GM23338 (cell line): ENCODE results near the gene TOR3A. TPM values are rescaled to one million over a fixed set of nuclear protein-coding genes. Genes with fewer than 3 reads are reported as not detected.

ENCODE experiments used
- ATAC-seq: fragments of 200-7000 bp; cut with Tn5 transposase; 3 replicates; pipeline ENCODE4 v1.9.1; 2020
- DNase-seq: peaks from one replicate; pipeline ENCODE4 v3.0.0-alpha.2; 2015; ENCODE audit warnings: low spot score
- H2AFZ ChIP-seq: fragments of 200-600 bp; sonication (generic); 2 replicates; pipeline ENCODE4 v1.8.0; 2016; ENCODE audit warnings: antibody characterized with exemption, mild to moderate bottlenecking, moderate library complexity
- H3F3A ChIP-seq: fragments of 200-600 bp; sonication (generic); replicated peaks from 2 replicates; pipeline ENCODE4 v1.8.0; 2017; ENCODE audit warnings: antibody characterized with exemption, mixed run types, low read depth
- H3K27ac ChIP-seq: fragments of 200-600 bp; sonication (generic); 2 replicates; pipeline ENCODE4 v1.6.1; 2016; ENCODE audit warnings: low read depth
- H3K27me3 ChIP-seq: fragments of 200-600 bp; sonication (generic); 2 replicates; pipeline ENCODE4 v1.8.0; 2016; ENCODE audit warnings: mild to moderate bottlenecking, mixed run types, moderate library complexity; ENCODE audit not compliant: insufficient read depth
- H3K36me3 ChIP-seq: fragments of 200-600 bp; sonication (generic); 2 replicates; pipeline ENCODE4 v1.8.0; 2016; ENCODE audit warnings: mild to moderate bottlenecking; ENCODE audit not compliant: insufficient read depth
- H3K4me1 ChIP-seq: fragments of 200-600 bp; sonication (generic); 2 replicates; pipeline ENCODE4 v1.8.0; 2016; ENCODE audit warnings: mild to moderate bottlenecking, moderate library complexity; ENCODE audit not compliant: insufficient read depth
- H3K4me2 ChIP-seq: fragments of 200-600 bp; sonication (generic); 2 replicates; pipeline ENCODE4 v1.7.1; 2017; ENCODE audit warnings: mixed run types
- H3K4me3 ChIP-seq: fragments of 200-600 bp; sonication (generic); 2 replicates; pipeline ENCODE4 v1.6.1; 2016; ENCODE audit warnings: mixed run types
- H3K79me2 ChIP-seq: fragments of 200-600 bp; sonication (generic); replicated peaks from 2 replicates; pipeline ENCODE4 v1.8.0; 2017; ENCODE audit warnings: mild to moderate bottlenecking; ENCODE audit not compliant: insufficient read depth
- H3K9me2 ChIP-seq: fragments of 200-600 bp; sonication (generic); 2 replicates; pipeline ENCODE4 v1.8.0; 2017; ENCODE audit not compliant: insufficient read depth
- H4K20me1 ChIP-seq: fragments of 200-600 bp; sonication (generic); replicated peaks from 2 replicates; pipeline ENCODE4 v1.8.0; 2017; ENCODE audit warnings: mild to moderate bottlenecking; ENCODE audit not compliant: insufficient read depth
- H3K27ac Mint-ChIP-seq: 2 replicates; pipeline ENCODE4 v1.8.0; 2020; ENCODE audit warnings: inconsistent platforms, mild to moderate bottlenecking, moderate library complexity, mixed read lengths
- H3K27me3 Mint-ChIP-seq: 3 replicates; pipeline ENCODE4 v1.8.0; 2022; ENCODE audit warnings: low read depth, mild to moderate bottlenecking, moderate library complexity, mixed read lengths, inconsistent platforms; ENCODE audit not compliant: insufficient read depth, poor library complexity
- H3K36me3 Mint-ChIP-seq: 3 replicates; pipeline ENCODE4 v1.8.0; 2021; ENCODE audit warnings: low read depth, mild to moderate bottlenecking, inconsistent platforms, moderate library complexity, mixed read lengths
- H3K4me1 Mint-ChIP-seq: 3 replicates; pipeline ENCODE4 v1.8.0; 2020; ENCODE audit warnings: mild to moderate bottlenecking, inconsistent platforms, mixed read lengths
- H3K4me3 Mint-ChIP-seq: 3 replicates; pipeline ENCODE4 v1.8.0; 2021; ENCODE audit warnings: moderate library complexity, mild to moderate bottlenecking, inconsistent platforms, mixed read lengths
- H3K9me3 Mint-ChIP-seq: 3 replicates; pipeline ENCODE4 v1.8.0; 2020; ENCODE audit warnings: moderate library complexity, mild to moderate bottlenecking, inconsistent platforms, mixed read lengths
- CREB1 ChIP-seq: fragments of 250-450 bp; sonication (Bioruptor Pico); IDR thresholded peaks from 2 replicates; pipeline ENCODE4 v1.5.0; 2020; ENCODE audit warnings: low read depth, mild to moderate bottlenecking, moderate library complexity
- EZH2 ChIP-seq: fragments of 200-600 bp; sonication (generic); IDR thresholded peaks from one replicate; pipeline ENCODE4 v1.8.0; 2017; ENCODE audit warnings: antibody characterized with exemption, mild to moderate bottlenecking, low read depth; ENCODE audit not compliant: unreplicated experiment
- NANOG ChIP-seq: IDR thresholded peaks from 2 replicates; pipeline ENCODE4 v1.6.1; 2016; ENCODE audit warnings: antibody characterized with exemption, borderline replicate concordance
- REST ChIP-seq: IDR thresholded peaks from one replicate; pipeline ENCODE4 v1.6.1; 2018; ENCODE audit warnings: antibody characterized with exemption; ENCODE audit not compliant: unreplicated experiment
- STAT1 ChIP-seq: IDR thresholded peaks from one replicate; pipeline ENCODE4 v1.6.1; 2016; ENCODE audit warnings: antibody characterized with exemption; ENCODE audit not compliant: unreplicated experiment
- ZNF114 ChIP-seq: fragments of 250-450 bp; sonication (Bioruptor Pico); IDR thresholded peaks from 2 replicates; pipeline ENCODE4 v1.5.0; 2020; ENCODE audit warnings: mild to moderate bottlenecking, moderate library complexity
- polyA plus RNA-seq: library from polyadenylated mRNA; unstranded; fragments of >200 nt; fragmentation: Nextera tagmentation; extraction: Ambion mirVana; gene quantifications from 2 replicates; pipeline ENCODE4 v1.2.1, GENCODE V29; 2016
- total RNA-seq: library from RNA; depleted of rRNA; stranded (reverse); fragments of >200 nt; shearing (Covaris generic); gene quantifications from 2 replicates; pipeline ENCODE4 v1.2.3, GENCODE V29; 2014
- TF ChIP-seq, protein P1 (sequence below), 2 experiments: fragments of 200-600 bp in 1 of 2; sonication (generic) in 1 of 2; conservative IDR thresholded peaks; 2 replicates each; pipeline versions ENCODE4 v1.5.1 to v1.6.1; 2016 to 2017; ENCODE audit warnings: antibody characterized with exemption in 2 of 2, low read depth in 2 of 2, mild to moderate bottlenecking in 2 of 2, moderate library complexity in 1 of 2

TOR3A gene
- total and polyA plus RNA-seq, 2 experiments from 2014 or later = 11.2 to 57.6 TPM

DNA sequence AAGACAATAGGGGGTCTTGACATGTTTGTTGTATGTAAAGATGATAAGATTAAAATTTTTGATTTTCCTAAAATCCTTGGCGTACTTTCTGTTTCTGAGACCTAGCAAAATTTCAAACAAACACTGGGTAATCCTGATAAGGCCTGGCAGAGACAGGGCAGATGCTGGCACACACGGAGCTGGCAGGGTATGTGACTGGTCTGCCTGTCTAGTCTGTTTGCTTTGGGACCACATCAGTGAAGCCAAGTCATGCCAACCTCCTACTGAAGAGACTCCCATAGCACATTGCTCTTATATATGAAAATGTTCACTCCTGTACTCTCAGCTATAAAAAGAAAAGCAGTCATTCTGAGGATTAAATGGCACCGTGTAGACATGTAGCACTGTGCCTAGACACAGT, 14.1 kb downstream of the TOR3A start (continued):
- TF ChIP-seq, protein P1, sequence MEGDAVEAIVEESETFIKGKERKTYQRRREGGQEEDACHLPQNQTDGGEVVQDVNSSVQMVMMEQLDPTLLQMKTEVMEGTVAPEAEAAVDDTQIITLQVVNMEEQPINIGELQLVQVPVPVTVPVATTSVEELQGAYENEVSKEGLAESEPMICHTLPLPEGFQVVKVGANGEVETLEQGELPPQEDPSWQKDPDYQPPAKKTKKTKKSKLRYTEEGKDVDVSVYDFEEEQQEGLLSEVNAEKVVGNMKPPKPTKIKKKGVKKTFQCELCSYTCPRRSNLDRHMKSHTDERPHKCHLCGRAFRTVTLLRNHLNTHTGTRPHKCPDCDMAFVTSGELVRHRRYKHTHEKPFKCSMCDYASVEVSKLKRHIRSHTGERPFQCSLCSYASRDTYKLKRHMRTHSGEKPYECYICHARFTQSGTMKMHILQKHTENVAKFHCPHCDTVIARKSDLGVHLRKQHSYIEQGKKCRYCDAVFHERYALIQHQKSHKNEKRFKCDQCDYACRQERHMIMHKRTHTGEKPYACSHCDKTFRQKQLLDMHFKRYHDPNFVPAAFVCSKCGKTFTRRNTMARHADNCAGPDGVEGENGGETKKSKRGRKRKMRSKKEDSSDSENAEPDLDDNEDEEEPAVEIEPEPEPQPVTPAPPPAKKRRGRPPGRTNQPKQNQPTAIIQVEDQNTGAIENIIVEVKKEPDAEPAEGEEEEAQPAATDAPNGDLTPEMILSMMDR (conservative IDR thresholded peaks at IDR 0.05; ENCODE audit: low read depth in 2 of 2) = no peak
- no peak for TF ChIP-seq NANOG
- no peak for TF ChIP-seq STAT1

GRCh38 chr1:179099891-179100290, 18.0 kb downstream of the TOR3A start:
- H3K79me2 ChIP-seq = no peaks in the 10 kb centered on the region
- no peak overlapping the region for H3K4me3 ChIP-seq
- no peaks in the 10 kb centered on the region for H3F3A ChIP-seq
- H3K36me3 ChIP-seq = peaks cover 10% of the 10 kb centered on the region; the same call in 1 of the 2 replicates
- 0 out of 2 replicates have a peak overlapping the region, but pooled peaks have one; percentile 43 for H3K27ac ChIP-seq
- ATAC-seq (no peak), DNase-seq (no peak)
- H3K27ac Mint-ChIP-seq = no peak overlapping the region
- H3K9me3 Mint-ChIP-seq = no peaks in the 10 kb centered on the region
- H3K4me2 ChIP-seq = no peak overlapping the region
- H2AFZ ChIP-seq = no peak overlapping the region
- peaks cover 8% of the 10 kb centered on the region for H3K4me1 ChIP-seq
- TF ChIP-seq EZH2 (no peak), CREB1 (no peak), ZNF114 (CRISPR knock-in tag) (no peak), REST (no peak)
- TF ChIP-seq, protein P1 (conservative IDR thresholded peaks at IDR 0.05; ENCODE audit: low read depth in 2 of 2) = no peak
- H3K36me3 Mint-ChIP-seq = peaks cover 28% of the 10 kb centered on the region
- H3K4me3 Mint-ChIP-seq = no peak overlapping the region
- no peaks in the 10 kb centered on the region for H4K20me1 ChIP-seq
- H3K4me1 Mint-ChIP-seq = peaks cover 9% of the 10 kb centered on the region
- H3K27me3 ChIP-seq = no peaks in the 10 kb centered on the region
- H3K27me3 Mint-ChIP-seq = no peaks in the 10 kb centered on the region
- 0 out of 2 replicates have a peak, but pooled peaks cover 4% of the 10 kb centered on the region for H3K9me2 ChIP-seq
